Tibial nerve (tissue), 4 donors: ENCODE measurements around the gene THOC6.

Experiments used
- CTCF ChIP-seq, 5 experiments: fragments of 200-600 bp in 3 of 5; fragments of 450-650 bp in 2 of 5; sonication (generic) in 3 of 5; IDR thresholded peaks; one replicate each; pipeline ENCODE4 v1.5.1; 2016 to 2019; ENCODE audit warnings: antibody characterized with exemption in 5 of 5, mild to moderate bottlenecking in 3 of 5, moderate library complexity in 2 of 5
- EP300 ChIP-seq, 2 donors: sonication (generic); formaldehyde crosslinking; IDR thresholded peaks; one replicate each; pipeline ENCODE4 v1.6.1; 2017; ENCODE audit warnings: antibody characterized with exemption in 2 of 2, mild to moderate bottlenecking in 1 of 2
- POLR2A ChIP-seq, 2 donors: fragments of 450-650 bp; IDR thresholded peaks; one replicate each; pipeline ENCODE4 v1.6.1; 2017; ENCODE audit warnings: antibody characterized with exemption in 2 of 2, mild to moderate bottlenecking in 2 of 2, moderate library complexity in 2 of 2

- TF ChIP-seq CTCF (IDR thresholded peaks at IDR 0.05) (no peak), POLR2A (IDR thresholded peaks at IDR 0.05) (no peak), EP300 (IDR thresholded peaks at IDR 0.05) (no peak)
Observed at GRCh38 chr16:3035289-3035971, 11.6 kb downstream of the THOC6 start.
